GM21447 (cell line): ENCODE results near the gene ADARB2.
A peak's percentile ranks its signal among the peaks of the same experiment; 100 is the strongest.

Experiments
- ATAC-seq: cut with Tn5 transposase; IDR thresholded peaks from one replicate; pipeline ENCODE4 v1.9.1; 2021; ENCODE audit not compliant: unreplicated experiment

Gene ADARB2

DNA sequence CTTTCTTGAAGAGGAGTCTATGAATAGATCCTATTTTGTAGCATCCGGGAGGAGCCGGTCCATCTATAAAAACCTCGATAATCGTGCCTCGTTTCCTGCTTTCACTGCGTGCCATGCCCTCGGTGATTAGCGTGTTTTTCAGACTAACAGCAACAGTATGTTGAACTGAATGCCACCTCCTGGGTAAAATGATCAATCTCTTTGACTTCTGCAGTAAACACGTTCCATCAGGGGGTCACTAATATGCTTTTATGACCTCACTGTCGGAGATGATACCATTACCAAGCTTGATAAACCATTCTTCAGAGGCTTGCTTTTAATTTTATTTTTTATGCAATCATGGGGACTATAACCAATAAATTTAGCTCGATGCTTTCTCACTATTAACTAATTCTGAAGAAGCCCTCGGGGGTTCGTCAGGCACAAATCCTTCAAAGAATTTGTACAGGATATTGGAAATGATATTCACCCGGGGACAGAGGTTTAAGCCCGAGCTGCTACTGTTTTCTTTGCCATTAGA, 228.3 kb downstream of the ADARB2 start:
- no peak for ATAC-seq

DNA sequence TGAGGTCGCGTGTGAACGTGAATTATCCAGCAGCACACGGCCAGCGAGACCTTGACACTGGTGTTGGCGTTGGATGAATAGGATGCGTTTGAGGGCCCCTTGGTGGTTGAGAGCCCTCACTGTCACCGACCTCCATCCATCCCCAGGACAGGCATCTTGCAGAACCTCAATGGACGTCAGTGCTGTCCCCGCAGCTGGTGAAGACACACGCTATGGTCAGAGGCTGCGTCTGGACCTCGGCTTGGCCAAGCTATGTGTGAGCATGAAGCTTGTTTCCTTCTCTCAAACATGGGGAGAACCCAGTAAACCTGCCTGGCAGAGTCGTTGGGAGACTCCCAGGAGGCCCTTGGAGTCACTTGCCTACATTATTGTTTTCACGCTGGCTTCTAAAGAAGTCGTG, 229.2 kb downstream of the ADARB2 start:
- ATAC-seq = no peak

DNA sequence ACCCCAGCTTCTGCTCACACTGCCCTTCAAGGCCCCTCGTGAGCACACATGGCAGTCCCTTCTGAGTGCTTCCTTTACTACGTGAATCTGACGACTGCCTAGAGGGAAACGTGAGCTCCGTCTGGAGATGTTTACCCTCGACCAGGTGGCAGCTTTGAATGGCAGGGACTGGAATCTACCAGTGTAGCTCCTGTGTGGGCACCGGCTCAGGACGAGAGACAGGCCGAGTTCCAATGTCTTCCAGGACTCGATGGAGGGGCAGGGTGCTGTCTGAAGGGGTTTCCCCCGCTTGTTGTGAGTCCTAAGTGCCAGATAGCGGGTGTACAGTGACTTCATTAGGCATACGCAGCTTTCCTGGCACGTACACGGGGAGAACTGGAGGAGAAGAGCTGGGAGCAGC, 229.9 kb downstream of the ADARB2 start:
- ATAC-seq = no peak

DNA sequence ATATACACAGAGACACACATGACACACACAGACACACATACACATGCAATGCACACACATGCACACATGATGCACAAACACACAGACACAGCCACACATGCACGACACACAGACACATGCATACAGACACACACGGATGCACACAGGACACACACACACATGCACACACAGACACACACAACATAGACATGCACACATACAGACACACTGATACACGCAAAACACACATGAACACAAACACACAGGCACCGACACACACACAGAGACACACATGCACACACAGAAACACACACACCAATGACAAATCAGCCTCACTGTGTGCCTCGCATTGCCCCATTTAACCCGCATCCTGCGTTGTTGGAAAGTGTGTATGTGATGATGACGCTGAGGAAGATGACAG, 232.4 kb downstream of the ADARB2 start:
- ATAC-seq = no peak

DNA sequence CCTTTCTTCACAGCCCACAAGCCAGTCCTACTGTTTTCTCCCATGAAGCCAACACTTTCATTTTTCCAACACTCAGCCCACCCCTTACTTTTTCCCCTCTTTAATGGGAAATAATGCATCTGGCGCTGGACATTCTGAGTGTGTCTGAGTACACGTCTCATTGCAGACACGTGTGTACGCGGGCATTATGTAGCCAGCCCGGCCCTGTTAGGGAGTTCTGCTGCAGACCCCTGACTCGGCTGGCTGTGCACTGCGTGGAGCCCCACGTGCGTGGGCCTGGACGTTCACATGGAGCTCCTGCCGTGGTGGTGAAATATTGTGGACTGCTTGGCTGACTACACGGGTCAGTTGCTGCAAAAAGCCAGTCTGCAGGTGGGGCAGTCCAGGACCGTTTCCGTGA, 233.0 kb downstream of the ADARB2 start:
- ATAC-seq = no peak

DNA sequence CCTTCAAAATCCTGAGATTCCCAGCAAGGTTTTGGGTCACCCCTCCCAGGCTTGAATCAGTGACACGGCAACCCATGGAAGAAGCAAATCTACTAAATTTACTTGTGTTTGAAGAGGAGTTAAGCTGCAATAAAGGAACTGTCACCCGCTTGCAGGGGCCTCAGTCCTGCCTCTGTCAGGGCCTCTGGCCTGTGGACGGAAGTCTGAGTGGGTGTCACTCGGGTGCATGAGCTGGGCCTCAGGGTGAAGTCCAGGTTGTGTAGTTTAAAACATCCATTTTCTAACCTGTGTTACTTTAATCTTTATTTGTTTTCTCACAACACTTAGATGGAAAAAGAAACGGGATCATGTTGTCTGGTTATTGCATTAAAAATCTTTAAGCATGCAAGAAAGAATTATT, 234.9 kb downstream of the ADARB2 start:
- ATAC-seq = no peak

DNA sequence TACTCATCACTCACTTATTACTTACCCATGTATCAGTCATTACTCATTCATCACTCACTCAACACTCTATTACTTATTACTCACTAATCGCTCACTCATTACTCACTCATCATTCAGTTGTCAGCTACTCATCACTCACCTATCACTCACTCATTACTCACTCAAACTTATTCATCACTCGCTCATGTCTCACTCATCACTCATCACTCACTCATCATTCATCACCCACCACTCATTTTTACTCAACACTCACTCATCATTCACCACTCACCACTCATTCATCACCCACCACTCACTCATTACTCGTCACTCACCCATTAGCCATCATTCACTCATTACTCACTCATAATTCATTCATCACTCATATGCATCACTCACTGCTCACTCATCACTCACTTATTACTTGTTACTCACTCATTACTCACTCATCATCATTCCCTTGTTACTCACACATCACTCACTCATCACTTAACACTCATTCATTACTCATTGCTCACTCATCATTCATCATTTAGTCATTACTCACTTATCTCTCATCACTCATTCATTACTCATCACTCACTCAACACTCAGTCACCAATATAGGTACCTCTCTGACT, 237.9 kb downstream of the ADARB2 start:
- no peak for ATAC-seq

DNA sequence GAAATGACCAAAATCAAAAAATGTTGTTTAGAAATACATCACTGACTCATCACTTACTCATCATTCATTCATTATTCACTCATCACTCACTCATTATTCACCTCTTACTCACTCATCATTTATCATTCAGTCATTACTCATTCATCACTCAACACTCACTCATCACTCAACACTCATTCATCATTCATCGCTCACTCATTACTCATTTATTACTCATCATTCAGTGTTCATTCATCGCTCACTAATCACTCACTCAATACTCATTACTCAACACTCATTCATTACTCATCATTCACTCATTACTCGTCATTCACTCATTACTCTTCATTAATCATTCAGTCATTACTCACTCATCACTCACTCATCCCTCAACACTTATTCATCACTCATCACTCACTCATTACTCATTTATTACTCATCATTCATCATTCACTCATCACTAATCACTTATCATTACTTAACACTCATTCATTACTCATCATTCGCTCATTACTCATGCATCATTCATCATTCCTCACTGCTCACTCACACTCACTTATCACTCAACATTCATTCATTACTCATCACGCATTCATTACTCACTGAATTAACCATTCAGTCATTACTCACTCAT, 238.5 kb downstream of the ADARB2 start:
- no peak for ATAC-seq

DNA sequence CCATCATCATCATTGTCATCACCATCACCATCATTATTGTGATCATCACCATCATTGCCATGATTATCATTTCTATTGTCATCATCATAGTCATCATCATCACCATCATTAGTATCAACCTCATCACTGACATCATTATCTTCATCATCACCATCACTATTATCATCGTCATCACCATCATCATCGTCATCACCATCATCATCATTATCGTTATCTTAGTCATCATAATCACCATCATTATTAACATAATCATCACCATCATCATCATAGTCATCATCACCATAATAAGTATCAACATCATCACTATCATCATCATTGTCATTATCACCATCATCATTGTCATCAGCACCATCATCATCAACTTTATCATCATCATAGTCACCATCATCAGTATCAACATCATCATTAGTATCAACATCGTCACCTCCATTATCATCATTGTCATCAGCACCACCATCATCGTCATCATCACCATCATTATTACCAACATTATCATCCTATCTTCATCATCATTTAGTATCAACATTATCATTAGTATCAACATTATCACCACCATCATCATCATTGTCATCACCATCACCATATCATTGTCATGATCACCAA, 241.3 kb downstream of the ADARB2 start:
- no peak for ATAC-seq

DNA sequence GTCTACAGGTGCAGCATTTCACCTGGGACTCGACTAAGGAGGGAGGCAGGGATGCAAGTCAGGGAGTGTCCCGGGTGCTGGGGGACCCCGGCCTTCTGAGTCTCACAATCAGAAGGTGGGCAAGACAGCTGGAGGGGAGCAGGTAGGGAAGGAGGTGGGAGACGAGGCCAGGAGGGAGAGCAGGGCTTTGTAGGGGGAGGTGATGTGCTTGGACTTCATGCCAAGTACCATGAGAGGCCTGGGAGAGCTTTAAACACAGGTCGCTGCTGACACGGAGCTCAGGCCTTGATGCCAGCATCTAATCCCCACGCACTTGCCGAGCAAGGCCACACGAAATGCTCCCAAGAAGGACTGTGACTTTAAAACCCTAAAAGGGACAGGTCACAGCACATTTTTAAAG, 244.7 kb downstream of the ADARB2 start:
- ATAC-seq = no peak

DNA sequence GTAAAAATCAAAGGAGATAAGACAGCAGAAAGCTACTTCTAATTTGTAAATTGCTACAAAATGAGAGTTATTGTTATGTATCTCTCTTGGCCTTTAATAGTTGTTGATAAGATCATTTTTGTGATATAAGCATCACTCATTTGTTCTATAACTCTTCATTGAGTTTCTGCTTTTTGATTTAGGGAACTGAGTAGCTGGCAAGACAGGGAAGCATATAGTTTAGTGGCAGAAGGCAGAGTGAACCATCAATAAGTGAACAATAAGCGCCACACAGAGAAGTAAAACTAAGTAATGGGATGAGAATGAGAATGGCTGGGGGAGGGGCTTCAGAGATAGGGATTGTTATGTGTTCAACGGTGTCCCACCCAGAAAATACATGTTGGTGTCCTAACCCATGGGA, 245.4 kb downstream of the ADARB2 start:
- ATAC-seq = no peak

DNA sequence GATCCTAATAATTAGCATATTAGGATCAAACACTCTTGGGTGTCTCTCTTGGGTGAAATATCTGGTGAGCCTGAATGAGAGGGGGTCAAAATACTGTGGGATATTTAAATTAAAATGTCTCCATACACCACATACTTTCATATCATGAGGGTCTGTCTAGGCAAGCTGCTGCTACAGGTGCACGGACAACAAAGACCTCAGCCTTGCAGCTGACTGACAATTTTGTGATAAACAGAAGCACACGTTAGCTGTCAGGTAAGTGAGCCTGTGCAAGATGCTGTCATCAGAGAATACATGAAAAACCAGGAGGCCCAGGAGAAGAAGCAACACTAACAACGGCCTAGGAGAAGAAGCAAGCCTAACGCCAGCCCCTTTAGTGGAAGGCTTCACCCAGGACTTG, 247.5 kb downstream of the ADARB2 start:
- ATAC-seq = no peak

DNA sequence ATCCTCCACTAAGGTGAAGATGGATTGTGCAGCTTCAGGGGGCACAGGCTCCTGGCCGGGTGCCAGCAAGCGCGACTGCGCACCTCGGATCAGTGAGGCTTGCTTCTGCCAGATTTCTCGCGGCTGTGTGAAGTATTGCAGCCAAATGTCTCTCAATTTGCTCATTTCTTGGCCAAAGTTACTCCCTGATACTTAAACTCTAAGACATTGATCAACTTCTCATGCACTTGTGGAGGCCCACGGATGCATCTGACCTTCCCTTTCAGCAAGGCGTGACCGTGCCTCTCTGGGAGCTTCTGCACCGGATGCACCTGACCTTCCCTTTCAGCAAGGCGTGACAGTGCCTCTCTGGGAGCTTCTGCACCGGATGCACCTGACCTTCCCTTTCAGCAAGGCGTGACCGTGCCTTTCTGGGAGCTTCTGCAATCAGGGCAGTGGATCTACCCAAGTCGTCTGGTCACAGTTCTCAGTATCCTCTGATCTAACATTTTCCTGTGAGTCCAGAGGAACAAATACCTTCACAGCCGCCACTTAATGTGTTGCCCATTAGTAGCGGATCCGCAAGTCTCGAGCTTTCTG, 248.3 kb downstream of the ADARB2 start:
- peak; percentile 98 for ATAC-seq

DNA sequence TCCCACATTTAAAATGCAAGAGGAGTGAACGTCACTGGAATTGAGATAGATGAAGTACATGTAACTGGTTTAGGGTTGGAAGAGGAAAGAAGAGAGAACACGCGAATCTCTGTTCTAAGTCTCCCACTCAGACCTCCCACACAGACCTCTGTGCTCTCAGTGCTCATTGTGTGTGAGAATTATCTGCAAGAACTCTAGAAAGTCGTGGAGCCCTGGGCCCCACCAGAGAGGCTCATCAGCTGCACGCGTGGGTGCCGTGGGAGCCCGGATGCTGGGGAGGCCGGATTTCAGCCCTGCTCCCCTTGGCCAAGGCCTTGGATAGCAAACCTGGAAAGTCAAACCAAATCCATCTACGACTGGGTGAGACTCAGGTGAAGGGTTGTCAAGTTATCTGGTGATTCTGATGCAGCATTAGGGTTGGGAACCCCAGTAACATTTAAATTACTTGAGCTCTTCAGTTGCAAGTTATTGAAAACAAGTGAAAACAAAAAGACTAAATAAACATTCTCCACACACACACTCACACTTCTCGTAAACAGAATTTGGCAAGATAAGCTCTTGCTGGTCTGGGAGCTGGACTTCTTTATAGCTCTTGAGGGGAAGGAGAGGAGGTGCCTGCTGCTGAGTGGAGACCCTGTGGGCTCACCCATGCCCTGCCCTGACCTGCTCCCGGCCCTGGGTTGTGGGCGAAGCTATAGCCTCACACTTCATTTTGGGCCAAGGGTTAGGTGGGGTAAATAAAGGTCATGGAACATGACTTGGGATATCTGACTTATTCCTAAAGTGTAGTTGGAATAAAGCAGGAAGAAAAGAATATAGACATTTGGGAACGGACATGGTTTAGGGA, 250.3 kb downstream of the ADARB2 start:
- no peak for ATAC-seq

DNA sequence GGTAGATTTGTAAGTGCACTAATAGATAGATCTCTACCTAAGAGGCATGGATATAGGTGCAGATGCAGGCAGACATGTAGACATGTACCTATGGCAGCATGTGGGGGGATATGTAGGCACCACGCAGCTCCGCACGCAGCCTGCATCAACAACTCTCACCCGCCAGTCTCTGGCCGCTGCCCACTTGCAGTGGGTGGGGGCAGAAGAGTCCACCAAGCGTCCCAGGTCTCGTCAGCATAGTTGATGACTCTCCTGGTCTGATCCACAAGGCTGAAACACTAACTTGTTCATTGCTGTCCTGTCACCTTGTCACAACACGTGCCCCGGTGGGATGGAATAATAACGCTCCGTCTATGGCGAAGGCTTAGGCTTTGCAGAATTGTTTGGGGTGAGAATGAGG, 252.0 kb downstream of the ADARB2 start:
- no peak for ATAC-seq

DNA sequence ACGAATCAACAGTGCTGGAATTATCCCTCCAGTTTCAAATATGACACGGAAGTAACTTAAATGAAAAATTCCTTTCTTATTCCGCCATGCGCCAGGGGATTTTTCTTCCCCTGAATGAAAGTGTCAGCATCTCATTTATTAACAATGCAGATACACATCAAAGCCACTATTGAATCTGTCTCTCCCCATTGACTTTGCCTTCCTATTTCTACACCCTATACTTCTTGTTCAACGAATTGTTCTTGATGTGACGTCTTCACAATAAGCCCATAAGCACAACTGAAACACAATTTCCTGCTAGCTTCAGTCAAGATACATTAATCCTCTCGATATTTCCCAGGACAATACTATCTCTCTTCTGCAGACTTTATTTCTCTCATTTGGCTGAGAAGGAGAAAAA, 253.5 kb downstream of the ADARB2 start:
- ATAC-seq = no peak

DNA sequence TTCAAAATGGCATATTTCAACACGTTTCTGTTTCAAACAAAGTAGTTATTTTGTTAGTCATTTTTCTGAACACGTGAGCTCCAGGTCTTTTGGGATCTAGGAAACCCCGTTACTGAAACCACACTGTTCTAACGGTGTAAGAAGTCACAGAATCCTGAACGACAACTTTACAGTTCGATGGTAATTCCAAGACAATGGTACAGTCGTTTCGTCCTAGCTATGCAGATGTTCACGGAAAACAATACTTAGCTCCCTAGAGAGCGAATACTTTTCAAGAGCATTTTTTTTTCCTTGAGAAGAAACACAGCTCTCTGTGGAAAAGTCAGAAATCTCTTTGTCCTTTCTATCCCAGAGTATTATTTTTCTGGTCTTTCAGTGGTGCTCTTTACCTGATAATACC, 254.1 kb downstream of the ADARB2 start:
- ATAC-seq = no peak

DNA sequence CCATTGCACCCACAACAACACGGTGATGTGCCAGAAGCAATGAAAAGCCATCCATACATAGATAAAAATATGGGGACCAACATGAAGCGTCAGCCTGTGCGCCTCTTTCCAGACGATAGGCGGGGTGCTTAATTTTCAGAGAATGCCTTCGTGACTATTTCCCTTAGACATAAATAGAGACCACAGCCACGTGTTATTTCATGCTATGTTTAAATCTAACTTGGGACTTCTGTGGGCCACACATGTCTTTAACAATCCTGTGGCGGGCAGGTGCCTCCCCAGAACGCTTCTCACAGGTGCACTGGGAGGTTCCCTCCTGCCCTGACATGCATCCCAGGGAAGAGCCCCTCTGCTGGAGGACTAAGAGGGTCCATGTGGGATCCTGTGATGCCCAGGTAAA, 259.7 kb downstream of the ADARB2 start:
- no peak for ATAC-seq

DNA sequence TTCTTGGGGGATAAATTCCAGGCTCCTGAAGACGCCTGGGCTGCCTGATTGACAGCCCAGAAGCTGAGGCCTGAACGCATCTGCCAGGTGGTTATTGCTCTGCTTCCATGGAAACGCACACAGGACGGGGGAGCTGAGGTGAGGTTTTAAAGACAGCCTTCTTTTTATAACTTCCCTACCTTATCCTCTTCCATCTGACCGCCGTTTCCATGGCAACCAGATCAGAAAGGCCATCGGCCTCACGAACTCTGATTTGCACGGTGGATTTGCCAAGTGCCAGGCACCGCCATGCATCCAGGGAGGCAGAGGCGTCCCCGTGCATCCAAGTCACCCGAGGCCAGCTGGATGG, 260.9 kb downstream of the ADARB2 start:
- no peak for ATAC-seq

DNA sequence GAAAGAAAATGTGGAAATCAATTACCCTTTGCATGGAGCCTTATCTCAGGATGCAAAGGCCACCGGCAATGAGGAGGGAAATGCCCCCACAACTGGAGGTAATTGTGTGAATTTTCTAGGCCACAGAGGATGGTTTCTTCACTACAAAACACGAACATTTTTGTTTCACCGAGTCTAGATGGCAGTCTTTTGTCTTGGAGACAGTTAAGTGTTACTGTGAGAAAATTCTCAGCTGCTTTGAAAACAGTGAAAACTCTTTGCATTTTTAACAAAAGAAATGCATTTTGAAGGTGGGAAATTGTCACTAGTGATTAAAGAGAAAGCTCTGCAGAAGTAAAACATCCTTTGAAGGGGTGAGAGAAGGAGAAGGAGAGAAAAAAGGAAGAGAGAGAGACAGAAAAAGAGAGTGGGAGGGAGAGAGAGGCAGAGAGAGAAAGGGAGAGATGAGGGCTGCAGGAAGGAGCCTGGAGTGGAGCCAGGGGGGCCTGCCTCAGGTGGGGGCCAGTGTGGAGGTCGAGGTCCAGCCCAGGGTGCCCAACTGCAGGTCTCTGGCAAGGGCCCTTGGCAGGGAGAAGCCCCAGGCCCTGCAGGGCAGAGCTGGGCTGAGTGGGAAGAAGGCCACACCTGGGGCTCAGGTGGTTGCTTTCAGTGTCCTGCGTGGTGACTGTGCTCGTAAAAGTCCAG, 261.4 kb downstream of the ADARB2 start:
- no peak for ATAC-seq

DNA sequence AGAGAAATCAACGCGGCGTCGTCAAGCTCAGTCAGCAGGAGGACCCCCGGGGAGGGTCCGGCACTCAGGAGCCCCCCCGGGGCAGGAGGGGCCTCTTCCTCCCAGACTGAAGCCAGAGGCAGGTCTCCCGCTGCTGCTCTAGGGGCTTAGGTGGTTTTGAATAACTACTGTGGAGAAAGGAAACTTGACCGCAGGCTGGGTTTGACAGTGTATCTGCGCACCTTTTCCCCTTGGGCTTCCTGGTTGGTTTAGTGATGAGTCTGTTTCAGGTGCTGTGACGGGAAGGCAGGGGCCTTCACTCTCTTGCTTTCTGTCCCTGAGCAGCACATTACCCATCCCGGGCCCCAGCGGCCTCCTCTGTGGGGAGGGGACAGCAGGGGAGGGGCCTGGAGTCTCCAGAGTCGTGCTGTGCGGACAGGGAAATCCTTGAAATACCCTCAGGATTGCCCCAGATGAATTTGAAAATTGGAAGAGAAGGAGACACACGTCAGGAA, 262.2 kb downstream of the ADARB2 start:
- ATAC-seq = no peak
